Neural cell (in vitro differentiated cells): ENCODE data around the gene MAMDC2. TPM values are rescaled to one million over a fixed set of nuclear protein-coding genes. Genes with fewer than 3 reads are reported as not detected.

Experiments
- H2AFZ ChIP-seq: fragments of 200-600, 300-800 bp; sonication (generic), shearing (Covaris generic); 2 replicates; pipeline ENCODE4 v1.6.0; 2014; ENCODE audit warnings: low read depth, mild to moderate bottlenecking, antibody characterized with exemption, low read length, moderate library complexity
- H3F3A ChIP-seq: fragments of 200-600 bp; shearing (Covaris generic); 2 replicates; pipeline ENCODE4 v1.6.1; 2016; ENCODE audit warnings: mild to moderate bottlenecking, moderate library complexity, mixed read lengths, antibody characterized with exemption, low read length; ENCODE audit not compliant: insufficient read depth, poor library complexity, severe bottlenecking
- H3K27ac ChIP-seq: fragments of 200-600, 300-800 bp; sonication (generic), shearing (Covaris generic); 2 replicates; pipeline ENCODE4 v1.5.1; 2014; ENCODE audit warnings: mild to moderate bottlenecking, low read length, moderate library complexity
- H3K27me3 ChIP-seq: fragments of 300-800, 200-600 bp; sonication (generic), shearing (Covaris generic); 2 replicates; pipeline ENCODE4 v1.6.0; 2014; ENCODE audit warnings: mild to moderate bottlenecking, low read depth, low read length, moderate library complexity; ENCODE audit not compliant: insufficient read depth
- H3K36me3 ChIP-seq: fragments of 300-800, 200-600 bp; sonication (generic), shearing (Covaris generic); 2 replicates; pipeline ENCODE4 v1.5.1; 2014; ENCODE audit warnings: mild to moderate bottlenecking, antibody characterized with exemption, low read length, moderate library complexity; ENCODE audit not compliant: insufficient read depth
- H3K4me2 ChIP-seq: fragments of 300-800, 200-600 bp; sonication (generic), shearing (Covaris generic); 2 replicates; pipeline ENCODE4 v1.6.0; 2014; ENCODE audit warnings: mild to moderate bottlenecking, low read length
- H3K4me3 ChIP-seq: fragments of 300-800, 200-600 bp; sonication (generic), shearing (Covaris generic); 2 replicates; pipeline ENCODE4 v1.5.1; 2014; ENCODE audit warnings: mild to moderate bottlenecking, low read length, moderate library complexity
- H3K79me2 ChIP-seq: fragments of 200-600 bp; shearing (Covaris generic); replicated peaks from 2 replicates; pipeline ENCODE4 v1.6.0; 2014; ENCODE audit warnings: mild to moderate bottlenecking, low read length, moderate library complexity; ENCODE audit not compliant: insufficient read depth
- H3K9ac ChIP-seq: fragments of 300-800, 200-600 bp; sonication (generic), shearing (Covaris generic); 2 replicates; pipeline ENCODE4 v1.6.1; 2016; ENCODE audit warnings: mild to moderate bottlenecking, low read length, mixed read lengths
- H3K9me2 ChIP-seq: fragments of 200-600 bp; shearing (Covaris generic); 2 replicates; pipeline ENCODE4 v1.6.1; 2016; ENCODE audit warnings: mild to moderate bottlenecking, low read length, mixed read lengths; ENCODE audit not compliant: insufficient read depth
- H3K9me3 ChIP-seq: fragments of 200-600, 300-800 bp; sonication (generic), shearing (Covaris generic); 2 replicates; pipeline ENCODE4 v1.6.1; 2016; ENCODE audit warnings: mild to moderate bottlenecking, mixed run types, low read length, moderate library complexity, mixed read lengths
- H4K20me1 ChIP-seq: fragments of 200-600 bp; shearing (Covaris generic); 2 replicates; pipeline ENCODE4 v1.6.1; 2016; ENCODE audit warnings: mild to moderate bottlenecking, mixed run types; ENCODE audit not compliant: insufficient read depth
- EP300 ChIP-seq: fragments of 450-650 bp; conservative IDR thresholded peaks from 2 replicates; pipeline ENCODE4 v1.6.1; 2014; ENCODE audit warnings: antibody characterized with exemption, mild to moderate bottlenecking, moderate library complexity; ENCODE audit not compliant: poor library complexity, severe bottlenecking
- EZH2 ChIP-seq: fragments of 200-600, 300-800 bp; shearing (Covaris generic), sonication (generic); IDR thresholded peaks from 2 replicates; pipeline ENCODE4 v1.6.1; 2014; ENCODE audit warnings: antibody characterized with exemption, low read length, borderline replicate concordance, mild to moderate bottlenecking; ENCODE audit not compliant: insufficient read depth, poor library complexity, severe bottlenecking
- MXI1 ChIP-seq: fragments of 450-650 bp; conservative IDR thresholded peaks from 2 replicates; pipeline ENCODE4 v1.6.1; 2014; ENCODE audit warnings: antibody characterized with exemption, mild to moderate bottlenecking; ENCODE audit not compliant: poor library complexity, severe bottlenecking
- POLR2AphosphoS5 ChIP-seq: IDR thresholded peaks from 2 replicates; pipeline ENCODE4 v1.6.1; 2012
- RAD21 ChIP-seq: fragments of 450-650 bp; conservative IDR thresholded peaks from 2 replicates; pipeline ENCODE4 v1.6.1; 2014; ENCODE audit warnings: antibody characterized with exemption, mild to moderate bottlenecking, moderate library complexity
- SMC3 ChIP-seq: fragments of 450-650 bp; conservative IDR thresholded peaks from 2 replicates; pipeline ENCODE4 v1.6.1; 2014; ENCODE audit warnings: antibody characterized with exemption, mild to moderate bottlenecking, moderate library complexity; ENCODE audit not compliant: poor library complexity
- TAF1 ChIP-seq: IDR thresholded peaks from 2 replicates; pipeline ENCODE4 v1.6.1; 2012; ENCODE audit warnings: low read depth
- polyA plus RNA-seq: library from polyadenylated mRNA; depleted of rRNA; stranded (reverse); fragments of >200 nt; gene quantifications from 2 replicates; pipeline ENCODE4 v1.2.3, GENCODE V29; 2014
- TF ChIP-seq, protein P1 (sequence below): fragments of 450-650 bp; IDR thresholded peaks from 2 replicates; pipeline ENCODE4 v1.5.1; 2014; ENCODE audit warnings: antibody characterized with exemption, mild to moderate bottlenecking, moderate library complexity; ENCODE audit not compliant: poor library complexity, severe bottlenecking
- TF ChIP-seq, protein P2 (sequence below): IDR thresholded peaks from 2 replicates; pipeline ENCODE4 v1.6.1; 2012; ENCODE audit warnings: borderline replicate concordance

Gene MAMDC2
- polyA plus RNA-seq, 1 donor from 2014 or later: 0.30 TPM

DNA sequence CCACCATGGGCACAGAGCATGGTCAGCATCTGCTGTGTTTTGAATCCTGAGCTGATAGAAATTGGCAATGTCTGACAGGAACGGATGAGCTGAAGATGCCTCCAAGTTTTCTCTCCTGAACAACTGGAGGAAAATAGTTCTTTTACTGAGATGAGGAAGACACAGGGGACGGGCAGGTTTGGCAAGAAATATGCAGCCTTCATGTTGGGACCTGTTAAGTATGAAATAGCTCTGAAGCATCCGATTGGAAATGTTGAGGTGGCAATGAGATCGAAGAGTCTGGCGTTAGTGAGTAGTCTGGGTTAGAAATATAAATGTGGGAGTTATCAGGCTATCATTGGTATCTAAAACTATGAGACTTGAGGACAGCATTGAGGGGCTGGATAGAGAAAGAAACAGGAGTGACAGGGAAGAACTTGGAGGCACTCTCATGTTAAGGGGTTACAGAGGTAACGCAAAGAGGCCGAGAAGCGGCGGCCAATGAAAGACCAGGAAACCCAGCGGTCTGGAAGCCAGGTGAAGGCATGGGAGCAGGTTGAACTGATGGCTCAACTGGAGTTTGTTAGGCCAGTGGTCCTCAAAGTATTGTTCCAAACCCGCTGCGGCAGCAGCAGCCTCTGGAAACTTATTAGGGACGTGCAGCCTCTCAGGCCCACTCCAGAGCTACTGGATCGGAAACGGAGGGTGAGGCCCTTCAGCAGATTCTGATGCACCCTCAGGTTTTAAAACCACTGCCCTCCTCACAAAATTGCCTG, 1.0 kb upstream of the MAMDC2 start:
- TF ChIP-seq TAF1 (no peak), RAD21 (no peak), EZH2 (no peak), POLR2AphosphoS5 (no peak), SMC3 (no peak)
- TF ChIP-seq, protein P1, sequence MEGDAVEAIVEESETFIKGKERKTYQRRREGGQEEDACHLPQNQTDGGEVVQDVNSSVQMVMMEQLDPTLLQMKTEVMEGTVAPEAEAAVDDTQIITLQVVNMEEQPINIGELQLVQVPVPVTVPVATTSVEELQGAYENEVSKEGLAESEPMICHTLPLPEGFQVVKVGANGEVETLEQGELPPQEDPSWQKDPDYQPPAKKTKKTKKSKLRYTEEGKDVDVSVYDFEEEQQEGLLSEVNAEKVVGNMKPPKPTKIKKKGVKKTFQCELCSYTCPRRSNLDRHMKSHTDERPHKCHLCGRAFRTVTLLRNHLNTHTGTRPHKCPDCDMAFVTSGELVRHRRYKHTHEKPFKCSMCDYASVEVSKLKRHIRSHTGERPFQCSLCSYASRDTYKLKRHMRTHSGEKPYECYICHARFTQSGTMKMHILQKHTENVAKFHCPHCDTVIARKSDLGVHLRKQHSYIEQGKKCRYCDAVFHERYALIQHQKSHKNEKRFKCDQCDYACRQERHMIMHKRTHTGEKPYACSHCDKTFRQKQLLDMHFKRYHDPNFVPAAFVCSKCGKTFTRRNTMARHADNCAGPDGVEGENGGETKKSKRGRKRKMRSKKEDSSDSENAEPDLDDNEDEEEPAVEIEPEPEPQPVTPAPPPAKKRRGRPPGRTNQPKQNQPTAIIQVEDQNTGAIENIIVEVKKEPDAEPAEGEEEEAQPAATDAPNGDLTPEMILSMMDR: no peak
- Histone ChIP-seq H3K9me3 (no peaks in the 10 kb centered on the region), H3K4me3 (no peak overlapping the region), H3K27ac (no peak overlapping the region), H3K9me2 (no peaks in the 10 kb centered on the region), H3K4me2 (no peak overlapping the region), H3K27me3 (peaks cover 33% of the 10 kb centered on the region), H2AFZ (no peak overlapping the region), H3F3A (no peaks in the 10 kb centered on the region), H3K9ac (no peak overlapping the region), H3K79me2 (no peaks in the 10 kb centered on the region), H4K20me1 (no peaks in the 10 kb centered on the region), H3K36me3 (no peaks in the 10 kb centered on the region)

DNA sequence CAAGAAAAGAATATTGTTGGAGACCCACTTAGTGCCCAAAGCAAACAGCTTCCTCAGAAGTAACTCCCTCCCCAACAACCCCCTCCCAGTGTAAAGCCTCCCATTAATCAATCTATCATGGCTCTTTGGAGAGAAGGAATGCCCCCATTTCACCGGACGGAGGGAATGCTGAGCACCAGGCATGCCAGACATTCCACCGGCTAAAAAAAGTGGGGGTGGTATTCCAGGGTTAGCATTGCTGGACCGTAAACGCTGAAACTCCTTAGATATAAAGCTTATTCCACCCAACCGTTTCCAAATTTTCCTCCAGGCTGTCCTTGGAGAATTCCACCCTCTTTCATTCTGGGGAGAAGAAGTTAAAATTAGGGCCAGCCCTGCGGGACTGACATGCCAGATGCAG, 363 bp upstream of the MAMDC2 start:
- no peak overlapping the region for H3K4me2 ChIP-seq
- no peak overlapping the region for H3K9ac ChIP-seq
- H3K79me2 ChIP-seq: no peaks in the 10 kb centered on the region
- H3K36me3 ChIP-seq: no peaks in the 10 kb centered on the region
- H2AFZ ChIP-seq: no peak overlapping the region
- H3F3A ChIP-seq: no peaks in the 10 kb centered on the region
- H3K9me2 ChIP-seq: no peaks in the 10 kb centered on the region
- H4K20me1 ChIP-seq: no peaks in the 10 kb centered on the region
- H3K27me3 ChIP-seq: peaks cover 33% of the 10 kb centered on the region
- peak overlapping the region; percentile 47 for H3K4me3 ChIP-seq
- no peak for TF ChIP-seq MXI1
- TF ChIP-seq, protein P1: no peak
- no peak for TF ChIP-seq RAD21
- TF ChIP-seq EP300: no peak
- TF ChIP-seq TAF1: no peak
- no peak for TF ChIP-seq EZH2
- no peak for TF ChIP-seq POLR2AphosphoS5
- no peak for TF ChIP-seq SMC3
- TF ChIP-seq, protein P2, sequence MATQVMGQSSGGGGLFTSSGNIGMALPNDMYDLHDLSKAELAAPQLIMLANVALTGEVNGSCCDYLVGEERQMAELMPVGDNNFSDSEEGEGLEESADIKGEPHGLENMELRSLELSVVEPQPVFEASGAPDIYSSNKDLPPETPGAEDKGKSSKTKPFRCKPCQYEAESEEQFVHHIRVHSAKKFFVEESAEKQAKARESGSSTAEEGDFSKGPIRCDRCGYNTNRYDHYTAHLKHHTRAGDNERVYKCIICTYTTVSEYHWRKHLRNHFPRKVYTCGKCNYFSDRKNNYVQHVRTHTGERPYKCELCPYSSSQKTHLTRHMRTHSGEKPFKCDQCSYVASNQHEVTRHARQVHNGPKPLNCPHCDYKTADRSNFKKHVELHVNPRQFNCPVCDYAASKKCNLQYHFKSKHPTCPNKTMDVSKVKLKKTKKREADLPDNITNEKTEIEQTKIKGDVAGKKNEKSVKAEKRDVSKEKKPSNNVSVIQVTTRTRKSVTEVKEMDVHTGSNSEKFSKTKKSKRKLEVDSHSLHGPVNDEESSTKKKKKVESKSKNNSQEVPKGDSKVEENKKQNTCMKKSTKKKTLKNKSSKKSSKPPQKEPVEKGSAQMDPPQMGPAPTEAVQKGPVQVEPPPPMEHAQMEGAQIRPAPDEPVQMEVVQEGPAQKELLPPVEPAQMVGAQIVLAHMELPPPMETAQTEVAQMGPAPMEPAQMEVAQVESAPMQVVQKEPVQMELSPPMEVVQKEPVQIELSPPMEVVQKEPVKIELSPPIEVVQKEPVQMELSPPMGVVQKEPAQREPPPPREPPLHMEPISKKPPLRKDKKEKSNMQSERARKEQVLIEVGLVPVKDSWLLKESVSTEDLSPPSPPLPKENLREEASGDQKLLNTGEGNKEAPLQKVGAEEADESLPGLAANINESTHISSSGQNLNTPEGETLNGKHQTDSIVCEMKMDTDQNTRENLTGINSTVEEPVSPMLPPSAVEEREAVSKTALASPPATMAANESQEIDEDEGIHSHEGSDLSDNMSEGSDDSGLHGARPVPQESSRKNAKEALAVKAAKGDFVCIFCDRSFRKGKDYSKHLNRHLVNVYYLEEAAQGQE: no peak
- H3K9me3 ChIP-seq: no peaks in the 10 kb centered on the region
- H3K27ac ChIP-seq: no peak overlapping the region
